HG03457 (cell line): ENCODE results near the gene CPNE9.
"Not testable (repeated sequence)": the region's sequence is repeated elsewhere in the genome, so short reads cannot be mapped to it uniquely, and the experiment has no call there.

ENCODE experiments used
- ATAC-seq: cut with Tn5 transposase; IDR thresholded peaks from one replicate; pipeline ENCODE4 v1.9.1; 2021; ENCODE audit warnings: moderate number of reproducible peaks; ENCODE audit not compliant: unreplicated experiment

Gene CPNE9

DNA sequence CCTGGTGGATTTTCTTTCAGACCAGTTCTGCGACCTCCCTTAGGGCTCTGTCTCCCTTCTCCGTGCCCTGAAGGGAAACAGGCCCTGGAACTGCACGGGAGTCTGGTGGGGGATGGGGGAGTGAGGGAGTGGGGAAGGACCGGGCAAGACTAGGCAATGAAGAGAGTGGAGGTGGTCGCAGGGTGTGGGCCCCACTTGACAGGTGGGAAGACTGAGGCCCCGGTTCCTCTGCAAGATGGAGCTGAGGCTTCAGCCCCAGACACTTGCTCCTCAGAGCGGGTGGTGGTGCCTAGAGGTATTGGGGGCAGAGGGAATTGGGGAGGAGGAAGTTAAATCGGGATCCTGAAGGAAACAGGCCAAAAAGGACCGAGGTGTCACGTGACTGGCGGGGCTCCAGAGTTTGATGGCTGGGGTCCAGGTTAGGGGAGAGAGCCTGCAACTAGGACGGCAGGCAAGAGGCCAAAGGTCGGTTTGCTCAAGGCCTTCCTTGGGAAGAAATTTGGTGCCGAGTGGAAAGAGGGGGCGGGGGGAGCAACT, 66.7 kb downstream of the CPNE9 start:
- ATAC-seq, result no peak

- ATAC-seq, result not testable (repeated sequence)
Measured at GRCh38 chr3:9771007-9771406, 67.4 kb downstream of the CPNE9 start.

- no peak for ATAC-seq
Measured at GRCh38 chr3:9776896-9777693, 73.5 kb downstream of the CPNE9 start.

GRCh38 chr3:9777694-9778021, 74.0 kb downstream of the CPNE9 start:
- no peak for ATAC-seq

GRCh38 chr3:9778143-9779074, 74.8 kb downstream of the CPNE9 start:
- no peak for ATAC-seq

GRCh38 chr3:9779075-9779593, 75.5 kb downstream of the CPNE9 start:
- no peak for ATAC-seq
